Measurements from ENCODE around the gene RFX3.

Gene RFX3

DNA sequence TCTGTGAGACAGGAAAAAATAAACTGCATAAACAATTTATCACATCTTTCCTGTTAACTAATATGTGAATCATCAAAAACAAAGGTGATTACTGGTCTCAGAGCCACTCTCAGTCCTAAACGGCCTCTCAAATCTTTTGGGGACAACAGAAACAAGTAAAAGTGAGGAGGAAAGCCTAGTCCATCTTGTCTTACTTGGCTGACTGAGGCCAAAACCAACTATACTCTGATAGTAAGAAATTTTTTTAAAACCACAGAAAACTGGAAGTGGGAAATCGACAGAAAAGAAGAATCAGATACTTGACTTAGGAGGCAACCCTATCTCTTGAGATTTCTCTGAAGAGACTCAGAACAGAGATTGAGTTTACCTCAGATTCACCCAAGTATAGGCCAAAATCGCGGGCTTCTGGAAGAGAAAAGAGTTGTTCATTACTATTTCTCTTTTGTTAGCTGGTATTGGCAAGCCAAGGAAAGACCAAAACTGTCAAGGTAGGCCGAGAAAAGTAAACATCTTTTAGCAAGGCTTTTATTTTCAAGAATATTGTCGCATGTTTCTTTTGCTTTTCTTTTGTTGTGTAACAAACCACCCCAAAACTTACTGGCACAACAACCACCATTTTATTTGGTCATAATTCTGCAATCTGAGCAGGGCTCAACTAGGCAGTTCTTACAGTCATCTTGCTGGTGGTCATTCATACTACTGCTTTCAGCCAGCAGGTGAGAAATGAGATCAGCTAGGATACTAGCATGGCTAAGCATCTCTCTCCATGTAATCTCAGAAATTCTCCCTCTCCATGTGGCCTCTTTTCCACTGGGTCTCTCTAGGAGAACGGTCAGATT is 46.1 kb downstream of the RFX3 start:
- H3K4me3 Mint-ChIP-seq = no peak overlapping the region
- H3K27ac Mint-ChIP-seq = no peak overlapping the region
- H3K36me3 Mint-ChIP-seq (ENCODE audit: low read depth) = peaks cover 20% of the 10 kb centered on the region
- peaks cover 14% of the 10 kb centered on the region for H3K9me3 Mint-ChIP-seq
- peaks cover 19% of the 10 kb centered on the region for H3K4me1 Mint-ChIP-seq (ENCODE audit: low read depth)
- H3K27me3 Mint-ChIP-seq = no peaks in the 10 kb centered on the region
- intact Hi-C loops (cut with micrococcal nuclease) = no loop called here

DNA sequence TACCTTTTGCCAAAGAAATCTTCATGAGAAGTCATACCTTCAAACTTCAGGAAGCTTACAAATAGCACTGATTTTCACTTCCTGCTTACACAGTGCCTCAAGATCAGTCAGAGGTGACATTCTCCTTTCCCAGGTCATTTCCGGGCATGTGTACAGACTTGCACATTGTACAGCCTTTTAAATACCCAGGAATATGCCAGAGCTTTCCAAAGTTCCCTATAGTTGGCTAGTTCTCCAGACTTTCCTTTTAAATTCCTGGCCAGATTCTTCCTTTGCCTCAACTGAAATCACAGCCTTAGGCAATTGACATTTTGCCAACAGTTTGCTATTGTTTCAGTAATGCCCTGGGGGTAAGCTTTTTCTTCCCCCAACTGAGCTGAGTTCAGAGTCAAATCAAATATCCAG is 47.2 kb downstream of the RFX3 start:
- Mint-ChIP-seq H3K4me1 (ENCODE audit: low read depth) (peaks cover 20% of the 10 kb centered on the region), H3K27ac (no peak overlapping the region), H3K4me3 (no peak overlapping the region), H3K27me3 (no peaks in the 10 kb centered on the region), H3K36me3 (ENCODE audit: low read depth) (peaks cover 16% of the 10 kb centered on the region), H3K9me3 (peaks cover 14% of the 10 kb centered on the region)
- intact Hi-C loops (cut with micrococcal nuclease) = no loop called here

DNA sequence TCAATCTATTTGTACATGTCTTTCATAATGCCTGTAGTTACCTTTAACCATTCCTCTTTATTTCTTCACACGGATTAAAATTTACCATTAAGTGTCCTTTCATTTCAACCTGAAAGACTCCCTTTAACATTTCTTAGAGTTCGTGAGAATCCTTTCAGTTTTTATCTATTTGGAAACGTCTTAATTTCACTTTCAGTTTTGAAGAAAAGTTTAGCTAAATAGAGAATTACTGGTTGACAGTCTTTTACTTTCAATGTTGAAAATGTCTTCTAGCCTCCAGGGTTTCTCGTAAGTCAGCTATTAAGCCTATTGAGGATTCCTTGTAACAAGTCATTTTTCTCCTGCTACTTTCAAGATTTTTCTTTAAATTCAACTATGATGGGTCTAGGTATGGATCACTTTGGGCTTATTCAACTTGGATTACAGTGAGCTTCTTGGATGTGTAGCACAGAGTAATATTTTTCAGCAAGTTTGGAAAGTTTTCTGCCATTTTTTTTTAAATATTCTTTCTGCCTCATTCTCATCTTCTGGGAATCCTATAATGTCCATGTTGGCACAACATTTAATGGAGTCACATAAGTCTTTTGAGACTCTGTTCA is 48.5 kb downstream of the RFX3 start:
- Mint-ChIP-seq H3K27ac (no peak overlapping the region), H3K4me3 (no peak overlapping the region), H3K27me3 (no peaks in the 10 kb centered on the region), H3K36me3 (ENCODE audit: low read depth) (peaks cover 16% of the 10 kb centered on the region), H3K9me3 (peaks cover 14% of the 10 kb centered on the region), H3K4me1 (ENCODE audit: low read depth) (peaks cover 20% of the 10 kb centered on the region)
- intact Hi-C loops (cut with micrococcal nuclease) = no loop called here

- intact Hi-C loops (cut with micrococcal nuclease) = no loop called here
- peaks cover 16% of the 10 kb centered on the region for H3K36me3 Mint-ChIP-seq (ENCODE audit: low read depth)
- H3K27me3 Mint-ChIP-seq = no peaks in the 10 kb centered on the region
- no peak overlapping the region for H3K27ac Mint-ChIP-seq
- H3K9me3 Mint-ChIP-seq = peaks cover 14% of the 10 kb centered on the region
- peaks cover 20% of the 10 kb centered on the region for H3K4me1 Mint-ChIP-seq (ENCODE audit: low read depth)
- no peak overlapping the region for H3K4me3 Mint-ChIP-seq
These were observed 50.3 kb downstream of the RFX3 start for GRCh38 chr9:3475300-3476020.

- H3K36me3 Mint-ChIP-seq (ENCODE audit: low read depth) = peaks cover 16% of the 10 kb centered on the region
- no peak overlapping the region for H3K4me3 Mint-ChIP-seq
- no peak overlapping the region for H3K27ac Mint-ChIP-seq
- H3K27me3 Mint-ChIP-seq = no peaks in the 10 kb centered on the region
- H3K4me1 Mint-ChIP-seq (ENCODE audit: low read depth) = peaks cover 20% of the 10 kb centered on the region
- peaks cover 14% of the 10 kb centered on the region for H3K9me3 Mint-ChIP-seq
- intact Hi-C loops (cut with micrococcal nuclease) = no loop called here
These were observed 51.0 kb downstream of the RFX3 start for GRCh38 chr9:3474821-3475220.

- H3K4me1 Mint-ChIP-seq (ENCODE audit: low read depth) = peaks cover 17% of the 10 kb centered on the region
These were observed 52.4 kb downstream of the RFX3 start for GRCh38 chr9:3473405-3473804.

DNA sequence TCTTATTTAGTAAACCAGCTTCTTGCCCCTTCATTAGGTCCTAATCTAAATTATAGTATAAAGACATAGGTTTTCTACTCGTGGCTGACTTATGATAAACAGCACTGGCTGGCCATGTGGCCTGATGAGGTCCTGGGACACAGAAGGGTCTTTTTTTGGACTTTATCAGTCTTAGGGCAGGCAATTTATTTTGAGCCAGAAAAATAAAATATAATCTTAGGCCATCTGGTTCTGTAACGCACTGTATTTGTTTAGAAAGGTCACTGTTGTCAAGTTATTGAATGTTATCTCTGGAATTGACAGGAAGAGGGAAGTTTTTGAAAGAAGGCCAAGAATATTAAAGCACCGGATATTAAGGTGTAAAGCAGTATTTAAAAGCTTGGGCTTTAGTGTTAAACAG is 53.9 kb downstream of the RFX3 start:
- no peaks in the 10 kb centered on the region for H3K9me3 Mint-ChIP-seq
- intact Hi-C loops (cut with micrococcal nuclease) = no loop called here

More at GRCh38 chr9:3473405-3473804, 52.4 kb downstream of the RFX3 start:
- H3K9me3 Mint-ChIP-seq = peaks cover 12% of the 10 kb centered on the region
- no peak overlapping the region for H3K27ac Mint-ChIP-seq
- no peak overlapping the region for H3K4me3 Mint-ChIP-seq
- H3K27me3 Mint-ChIP-seq = no peaks in the 10 kb centered on the region
- H3K36me3 Mint-ChIP-seq (ENCODE audit: low read depth) = peaks cover 13% of the 10 kb centered on the region
- intact Hi-C loops (cut with micrococcal nuclease) = no loop called here

GRCh38 chr9:3468421-3469205 is 57.2 kb downstream of the RFX3 start:
- Mint-ChIP-seq H3K4me1 (ENCODE audit: low read depth) (peaks cover 5% of the 10 kb centered on the region), H3K9me3 (no peaks in the 10 kb centered on the region), H3K36me3 (ENCODE audit: low read depth) (no peaks in the 10 kb centered on the region), H3K27ac (no peak overlapping the region), H3K27me3 (no peaks in the 10 kb centered on the region), H3K4me3 (no peak overlapping the region)
- intact Hi-C loops (cut with micrococcal nuclease) = loop anchor here (5.0 to 10.0 kb wide), 4 partner anchors 59 to 756 kb away; partner anchors contain the start of gene RFX3

More for the DNA sequence above, 53.9 kb downstream of the RFX3 start:
- Mint-ChIP-seq H3K4me1 (ENCODE audit: low read depth) (peaks cover 13% of the 10 kb centered on the region), H3K36me3 (ENCODE audit: low read depth) (no peaks in the 10 kb centered on the region), H3K4me3 (no peak overlapping the region), H3K27ac (no peak overlapping the region), H3K27me3 (no peaks in the 10 kb centered on the region)

GRCh38 chr9:3467593-3468219 is 58.1 kb downstream of the RFX3 start:
- Mint-ChIP-seq H3K4me1 (ENCODE audit: low read depth) (peaks cover 5% of the 10 kb centered on the region), H3K27me3 (no peaks in the 10 kb centered on the region), H3K27ac (no peak overlapping the region), H3K9me3 (no peaks in the 10 kb centered on the region), H3K36me3 (ENCODE audit: low read depth) (no peaks in the 10 kb centered on the region), H3K4me3 (no peak overlapping the region)
- intact Hi-C loops (cut with micrococcal nuclease) = loop anchor here (5.0 to 10.0 kb wide), 4 partner anchors 60 to 757 kb away; partner anchors contain the start of gene RFX3

- H3K36me3 Mint-ChIP-seq (ENCODE audit: low read depth) = no peaks in the 10 kb centered on the region
- peaks cover 5% of the 10 kb centered on the region for H3K4me1 Mint-ChIP-seq (ENCODE audit: low read depth)
- no peak overlapping the region for H3K4me3 Mint-ChIP-seq
- no peaks in the 10 kb centered on the region for H3K9me3 Mint-ChIP-seq
- no peaks in the 10 kb centered on the region for H3K27me3 Mint-ChIP-seq
- no peak overlapping the region for H3K27ac Mint-ChIP-seq
- intact Hi-C loops (cut with micrococcal nuclease) = loop anchor here (10.0 kb wide), 3 partner anchors 181 to 761 kb away; no protein-coding TSS in a partner anchor
These were observed 61.7 kb downstream of the RFX3 start for GRCh38 chr9:3464033-3464638.

- Mint-ChIP-seq H3K4me1 (ENCODE audit: low read depth) (peaks cover 7% of the 10 kb centered on the region), H3K36me3 (ENCODE audit: low read depth) (no peaks in the 10 kb centered on the region), H3K27ac (no peak overlapping the region), H3K4me3 (no peak overlapping the region), H3K27me3 (no peaks in the 10 kb centered on the region), H3K9me3 (no peaks in the 10 kb centered on the region)
- intact Hi-C loops (cut with micrococcal nuclease) = no loop called here
These were observed 66.9 kb downstream of the RFX3 start for GRCh38 chr9:3458806-3459475.

- no peaks in the 10 kb centered on the region for H3K36me3 Mint-ChIP-seq (ENCODE audit: low read depth)
- peaks cover 7% of the 10 kb centered on the region for H3K4me1 Mint-ChIP-seq (ENCODE audit: low read depth)
- intact Hi-C loops (cut with micrococcal nuclease) = no loop called here
- no peak overlapping the region for H3K27ac Mint-ChIP-seq
- H3K27me3 Mint-ChIP-seq = no peaks in the 10 kb centered on the region
- H3K9me3 Mint-ChIP-seq = no peaks in the 10 kb centered on the region
- H3K4me3 Mint-ChIP-seq = no peak overlapping the region
These were observed 68.6 kb downstream of the RFX3 start for GRCh38 chr9:3457175-3457574.

All from dendritic cell treated with granulocyte-macrophage colony-stimulating factor and Interleukin-4, amounts not matched to agents 40 ng/mL and 50 ng/mL, for 4 days (primary cell).